Karpas-422 (cell line): ENCODE results near the gene ROBO1. TPM values are rescaled to one million over a fixed set of nuclear protein-coding genes. Genes with fewer than 3 reads are reported as not detected.

Source experiments
- DNase-seq: peaks from one replicate; pipeline ENCODE4 v3.0.0-alpha.2; 2015
- H2AFZ ChIP-seq: fragments of 200-600 bp; sonication (generic); 2 replicates; pipeline ENCODE4 v1.6.1; 2014; ENCODE audit warnings: antibody characterized with exemption, low read length, mixed read lengths
- H3K27ac ChIP-seq: fragments of 200-600 bp; sonication (generic); 2 replicates; pipeline ENCODE4 v1.5.1; 2014; ENCODE audit warnings: mild to moderate bottlenecking, low read length, moderate library complexity
- H3K27me3 ChIP-seq: fragments of 200-600 bp; sonication (generic); 2 replicates; pipeline ENCODE4 v1.6.1; 2014; ENCODE audit warnings: low read length, mixed read lengths
- H3K36me3 ChIP-seq: fragments of 200-600 bp; sonication (generic); 2 replicates; pipeline ENCODE4 v1.6.1; 2014; ENCODE audit warnings: low read length, mixed read lengths; ENCODE audit not compliant: insufficient read depth
- H3K4me1 ChIP-seq: fragments of 200-600 bp; sonication (generic); 2 replicates; pipeline ENCODE4 v1.6.1; 2014; ENCODE audit warnings: mild to moderate bottlenecking, low read length, mixed read lengths
- H3K4me2 ChIP-seq: fragments of 200-600 bp; sonication (generic); 2 replicates; pipeline ENCODE4 v1.6.1; 2014; ENCODE audit warnings: low read length, low read depth, mild to moderate bottlenecking; ENCODE audit not compliant: poor library complexity, severe bottlenecking
- H3K4me3 ChIP-seq: fragments of 200-600 bp; sonication (generic); 2 replicates; pipeline ENCODE4 v1.5.1; 2014; ENCODE audit warnings: mild to moderate bottlenecking, antibody characterized with exemption, low read length, mixed read lengths
- H3K79me2 ChIP-seq: fragments of 200-600 bp; sonication (generic); 2 replicates; pipeline ENCODE4 v1.6.1; 2014; ENCODE audit warnings: mild to moderate bottlenecking, low read length, mixed read lengths
- H3K9ac ChIP-seq: fragments of 200-600 bp; sonication (generic); 2 replicates; pipeline ENCODE4 v1.6.0; 2014; ENCODE audit warnings: low read length
- H3K9me2 ChIP-seq: fragments of 200-600 bp; sonication (generic), shearing (Covaris generic); replicated peaks from 2 replicates; pipeline ENCODE4 v1.6.0; 2014; ENCODE audit warnings: mild to moderate bottlenecking, low read length, moderate library complexity; ENCODE audit not compliant: insufficient read depth
- H3K9me3 ChIP-seq: fragments of 300-700, 200-600 bp; sonication (generic); 2 replicates; pipeline ENCODE4 v1.6.1; 2014; ENCODE audit warnings: low read length, mixed read lengths
- H4K20me1 ChIP-seq: fragments of 200-600 bp; sonication (generic); 2 replicates; pipeline ENCODE4 v1.6.1; 2014; ENCODE audit warnings: mild to moderate bottlenecking, antibody characterized with exemption, low read length, low read depth; ENCODE audit not compliant: insufficient read depth
- total RNA-seq: library from RNA; depleted of rRNA; stranded (reverse); fragments of >200 nt; shearing (Covaris generic); gene quantifications from 2 replicates; pipeline ENCODE4 v1.2.3, GENCODE V29; 2014; ENCODE audit warnings: low replicate concordance

Gene ROBO1
- total RNA-seq, 1 experiment from 2014 or later: not detected

DNA sequence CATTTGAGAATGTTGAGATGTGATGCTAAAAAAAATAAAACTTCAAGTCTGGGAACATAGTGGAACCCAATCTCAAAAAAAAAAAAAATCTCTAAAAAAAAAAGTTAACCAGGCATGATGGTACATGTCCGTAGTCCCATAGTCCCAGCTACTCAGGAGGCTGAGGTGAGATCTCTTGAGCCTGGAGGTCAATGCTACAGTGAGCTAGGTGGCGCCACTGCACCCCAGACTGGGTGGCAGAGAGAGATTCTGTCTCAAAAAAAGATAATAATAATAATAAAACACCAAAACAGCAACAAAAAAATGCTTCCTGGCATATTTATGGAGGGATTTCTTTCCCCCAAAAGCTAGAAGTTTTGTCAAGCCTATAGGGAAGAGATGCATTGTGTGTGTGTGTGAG lies 361.6 kb downstream of the ROBO1 start:
- H3K4me3 ChIP-seq: no peak overlapping the region
- DNase-seq: no peak
- no peaks in the 10 kb centered on the region for H3K36me3 ChIP-seq
- H3K9me3 ChIP-seq: no peaks in the 10 kb centered on the region
- H3K79me2 ChIP-seq: no peaks in the 10 kb centered on the region
- no peak overlapping the region for H3K9ac ChIP-seq
- H2AFZ ChIP-seq: no peak overlapping the region
- no peaks in the 10 kb centered on the region for H3K4me1 ChIP-seq
- H3K27me3 ChIP-seq: no peaks in the 10 kb centered on the region
- H3K9me2 ChIP-seq: no peaks in the 10 kb centered on the region
- no peak overlapping the region for H3K4me2 ChIP-seq
- no peaks in the 10 kb centered on the region for H4K20me1 ChIP-seq
- H3K27ac ChIP-seq: no peak overlapping the region

DNA sequence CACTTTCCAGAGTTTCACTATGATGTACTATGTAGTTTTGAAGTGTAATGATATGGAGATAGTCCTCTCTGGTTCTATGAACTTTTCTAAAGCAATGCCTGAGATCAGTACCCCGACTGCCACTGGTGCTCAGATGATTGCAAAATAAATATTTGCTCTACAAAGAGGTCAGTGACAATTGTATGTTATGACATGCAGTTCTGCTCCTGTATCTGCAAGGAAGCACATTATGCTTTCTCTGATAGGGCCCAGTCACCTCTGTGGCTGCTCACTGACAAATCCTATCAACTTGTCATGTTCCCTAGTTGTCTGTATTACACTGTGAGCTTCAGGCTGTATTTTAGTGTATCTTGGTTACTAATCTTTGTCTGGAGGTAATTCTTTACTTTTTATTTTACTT lies 362.6 kb downstream of the ROBO1 start:
- Histone ChIP-seq H3K9me2 (no peaks in the 10 kb centered on the region), H3K36me3 (no peaks in the 10 kb centered on the region), H3K9me3 (no peaks in the 10 kb centered on the region), H2AFZ (no peak overlapping the region), H3K27me3 (no peaks in the 10 kb centered on the region), H3K27ac (no peak overlapping the region), H3K4me1 (no peaks in the 10 kb centered on the region), H3K9ac (no peak overlapping the region), H3K79me2 (no peaks in the 10 kb centered on the region), H3K4me3 (no peak overlapping the region), H3K4me2 (no peak overlapping the region), H4K20me1 (no peaks in the 10 kb centered on the region)
- no peak for DNase-seq

GRCh38 chr3:79396595-79396994 lies 371.2 kb downstream of the ROBO1 start:
- Histone ChIP-seq H2AFZ (no peak overlapping the region), H3K79me2 (no peaks in the 10 kb centered on the region), H4K20me1 (no peaks in the 10 kb centered on the region), H3K9ac (no peak overlapping the region), H3K9me2 (no peaks in the 10 kb centered on the region), H3K27ac (no peak overlapping the region), H3K9me3 (no peaks in the 10 kb centered on the region), H3K4me1 (no peaks in the 10 kb centered on the region), H3K4me3 (no peak overlapping the region), H3K27me3 (no peaks in the 10 kb centered on the region), H3K36me3 (no peaks in the 10 kb centered on the region), H3K4me2 (no peak overlapping the region)
- no peak for DNase-seq

DNA sequence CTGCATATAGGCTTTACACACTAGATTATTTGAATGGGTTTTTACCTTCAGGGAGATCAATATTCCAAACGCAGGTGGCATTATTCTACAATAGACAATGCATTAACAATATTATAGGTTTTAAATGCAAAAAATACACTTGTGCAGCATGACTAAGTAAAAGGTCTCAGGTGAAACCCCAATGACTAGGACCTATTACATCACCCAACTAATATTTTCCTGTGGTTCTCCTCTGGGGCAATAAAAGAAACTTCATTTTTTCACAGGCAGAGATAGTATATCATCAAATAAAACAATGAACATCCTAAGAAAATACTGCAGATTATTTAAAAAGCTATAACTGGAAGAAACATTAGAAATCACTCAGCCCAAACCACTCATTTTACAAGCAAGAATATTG lies 375.3 kb downstream of the ROBO1 start:
- Histone ChIP-seq H4K20me1 (no peaks in the 10 kb centered on the region), H3K9ac (no peak overlapping the region), H3K27ac (no peak overlapping the region), H2AFZ (no peak overlapping the region), H3K4me1 (no peaks in the 10 kb centered on the region), H3K4me3 (no peak overlapping the region), H3K9me2 (no peaks in the 10 kb centered on the region), H3K79me2 (no peaks in the 10 kb centered on the region), H3K4me2 (no peak overlapping the region), H3K36me3 (no peaks in the 10 kb centered on the region), H3K9me3 (no peaks in the 10 kb centered on the region), H3K27me3 (no peaks in the 10 kb centered on the region)
- no peak for DNase-seq

DNA sequence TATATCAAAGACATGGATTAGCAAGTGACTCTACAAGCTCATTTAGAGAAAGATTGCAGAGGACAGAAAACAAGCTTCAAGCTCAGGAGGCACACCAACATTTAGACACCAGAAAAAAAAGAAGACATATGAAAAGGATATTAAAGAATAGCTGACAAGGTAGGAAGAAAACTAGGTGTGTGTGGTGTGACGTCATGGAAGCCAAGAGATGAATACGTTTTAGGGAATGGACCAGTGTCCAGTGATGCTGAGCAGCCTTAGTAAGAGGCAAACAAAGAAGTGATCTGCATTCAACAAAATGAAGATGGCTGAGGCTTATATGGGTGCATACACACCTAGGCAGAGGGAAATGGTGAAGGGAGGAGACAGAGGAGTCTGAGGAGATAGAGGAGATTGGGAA lies 377.4 kb downstream of the ROBO1 start:
- H3K4me3 ChIP-seq: no peak overlapping the region

DNA sequence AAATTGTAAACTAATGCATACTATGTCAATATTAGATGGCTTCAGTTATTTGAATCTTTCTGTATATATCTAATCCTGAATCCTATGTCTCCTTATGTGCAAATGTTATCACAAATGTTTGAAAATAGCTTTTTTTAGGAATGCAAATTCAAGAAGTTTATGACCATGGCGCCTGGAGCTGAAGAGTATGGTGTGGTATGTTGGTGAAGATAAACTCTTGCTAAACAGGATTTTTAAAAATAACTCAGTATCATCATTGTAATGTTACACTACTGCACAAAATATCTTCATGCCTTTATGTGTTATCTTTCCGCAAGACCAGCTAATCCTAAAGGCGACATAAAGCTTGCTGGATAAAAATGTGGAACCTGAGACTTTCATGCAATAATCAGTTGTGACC lies 382.6 kb downstream of the ROBO1 start:
- DNase-seq: no peak
- Histone ChIP-seq H4K20me1 (no peaks in the 10 kb centered on the region), H3K36me3 (no peaks in the 10 kb centered on the region), H3K9me2 (no peaks in the 10 kb centered on the region), H3K9me3 (no peaks in the 10 kb centered on the region), H3K4me3 (no peak overlapping the region), H2AFZ (no peak overlapping the region), H3K27me3 (no peaks in the 10 kb centered on the region), H3K27ac (no peak overlapping the region), H3K4me1 (no peaks in the 10 kb centered on the region), H3K79me2 (no peaks in the 10 kb centered on the region), H3K4me2 (no peak overlapping the region), H3K9ac (no peak overlapping the region)

More for the DNA sequence above, 377.4 kb downstream of the ROBO1 start:
- no peaks in the 10 kb centered on the region for H3K9me2 ChIP-seq
- H4K20me1 ChIP-seq: no peaks in the 10 kb centered on the region
- H3K9me3 ChIP-seq: no peaks in the 10 kb centered on the region
- no peaks in the 10 kb centered on the region for H3K79me2 ChIP-seq
- H3K36me3 ChIP-seq: no peaks in the 10 kb centered on the region
- H3K9ac ChIP-seq: no peak overlapping the region
- no peak overlapping the region for H3K4me2 ChIP-seq
- no peak overlapping the region for H3K27ac ChIP-seq
- H3K4me1 ChIP-seq: no peaks in the 10 kb centered on the region
- H3K27me3 ChIP-seq: no peaks in the 10 kb centered on the region
- H2AFZ ChIP-seq: no peak overlapping the region
- DNase-seq: no peak

DNA sequence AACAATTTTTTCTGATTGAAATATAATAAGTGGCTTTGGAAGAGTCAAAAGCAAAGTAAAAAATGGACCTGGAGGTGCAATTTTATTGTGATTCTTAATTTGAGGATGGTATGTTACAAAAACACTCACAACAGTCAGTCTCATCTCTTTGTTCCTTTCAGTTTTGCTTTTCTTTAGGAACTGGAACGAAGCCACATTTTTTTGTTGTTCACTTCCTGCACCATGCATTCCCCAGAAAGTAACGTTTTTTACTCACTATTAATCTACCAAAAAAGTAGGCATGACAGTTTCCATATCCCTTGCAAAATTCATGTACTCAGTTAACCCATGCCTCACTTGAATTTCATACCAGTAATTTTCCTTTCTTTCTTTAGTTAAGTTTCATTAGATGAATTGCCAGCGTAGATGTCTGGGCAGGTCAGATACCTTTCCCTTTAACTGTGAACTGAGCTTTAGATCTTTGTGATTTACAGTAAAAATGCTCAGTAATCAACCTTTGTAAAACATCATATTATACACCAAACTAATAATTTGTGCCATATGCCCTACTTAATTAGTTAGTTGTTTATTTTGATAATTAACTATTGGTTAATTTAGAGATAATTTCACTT lies 384.3 kb downstream of the ROBO1 start:
- Histone ChIP-seq H3K9ac (no peak overlapping the region), H4K20me1 (no peaks in the 10 kb centered on the region), H3K9me3 (no peaks in the 10 kb centered on the region), H3K27ac (no peak overlapping the region), H3K79me2 (no peaks in the 10 kb centered on the region), H3K4me3 (no peak overlapping the region), H3K36me3 (no peaks in the 10 kb centered on the region), H3K9me2 (no peaks in the 10 kb centered on the region), H2AFZ (no peak overlapping the region), H3K4me1 (no peaks in the 10 kb centered on the region), H3K27me3 (no peaks in the 10 kb centered on the region), H3K4me2 (no peak overlapping the region)
- DNase-seq: no peak

DNA sequence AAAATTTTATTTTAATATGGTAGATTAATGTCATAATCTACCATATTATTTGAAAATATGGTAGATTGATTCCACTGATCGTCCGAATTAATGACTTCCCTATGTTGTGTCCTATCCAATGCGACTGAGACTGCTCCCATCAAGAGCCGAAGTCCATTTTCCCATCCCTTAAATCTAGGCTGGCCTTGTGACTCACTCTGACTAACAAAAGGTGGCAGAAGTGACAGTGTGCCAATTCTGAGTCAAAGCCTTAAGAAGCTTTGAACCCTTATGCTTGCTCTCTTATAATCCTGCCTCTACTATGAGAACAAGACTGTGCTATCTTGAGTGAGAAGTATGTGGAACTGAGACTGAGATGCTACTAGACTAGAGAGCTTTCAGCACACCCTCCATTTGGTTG lies 387.2 kb downstream of the ROBO1 start:
- Histone ChIP-seq H3K9me3 (no peaks in the 10 kb centered on the region), H3K9ac (no peak overlapping the region), H3K27me3 (no peaks in the 10 kb centered on the region), H3K79me2 (no peaks in the 10 kb centered on the region), H3K36me3 (no peaks in the 10 kb centered on the region), H3K9me2 (no peaks in the 10 kb centered on the region), H2AFZ (no peak overlapping the region), H3K4me2 (no peak overlapping the region), H3K4me3 (no peak overlapping the region), H3K4me1 (no peaks in the 10 kb centered on the region), H3K27ac (no peak overlapping the region), H4K20me1 (no peaks in the 10 kb centered on the region)
- DNase-seq: no peak

- Histone ChIP-seq H2AFZ (no peak overlapping the region), H3K27ac (no peak overlapping the region), H3K9ac (no peak overlapping the region), H3K27me3 (no peaks in the 10 kb centered on the region), H4K20me1 (no peaks in the 10 kb centered on the region), H3K9me3 (no peaks in the 10 kb centered on the region), H3K4me2 (no peak overlapping the region), H3K9me2 (no peaks in the 10 kb centered on the region), H3K79me2 (no peaks in the 10 kb centered on the region), H3K4me1 (no peaks in the 10 kb centered on the region), H3K4me3 (no peak overlapping the region), H3K36me3 (no peaks in the 10 kb centered on the region)
- DNase-seq: no peak
Observed at GRCh38 chr3:79378064-79378463, 389.7 kb downstream of the ROBO1 start.
